Measurements from ENCODE around the gene SLC32A1. TPM values are rescaled to one million over a fixed set of nuclear protein-coding genes. Genes with fewer than 3 reads are reported as not detected.

The SLC32A1 gene, protein sequence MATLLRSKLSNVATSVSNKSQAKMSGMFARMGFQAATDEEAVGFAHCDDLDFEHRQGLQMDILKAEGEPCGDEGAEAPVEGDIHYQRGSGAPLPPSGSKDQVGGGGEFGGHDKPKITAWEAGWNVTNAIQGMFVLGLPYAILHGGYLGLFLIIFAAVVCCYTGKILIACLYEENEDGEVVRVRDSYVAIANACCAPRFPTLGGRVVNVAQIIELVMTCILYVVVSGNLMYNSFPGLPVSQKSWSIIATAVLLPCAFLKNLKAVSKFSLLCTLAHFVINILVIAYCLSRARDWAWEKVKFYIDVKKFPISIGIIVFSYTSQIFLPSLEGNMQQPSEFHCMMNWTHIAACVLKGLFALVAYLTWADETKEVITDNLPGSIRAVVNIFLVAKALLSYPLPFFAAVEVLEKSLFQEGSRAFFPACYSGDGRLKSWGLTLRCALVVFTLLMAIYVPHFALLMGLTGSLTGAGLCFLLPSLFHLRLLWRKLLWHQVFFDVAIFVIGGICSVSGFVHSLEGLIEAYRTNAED
- not detected for total RNA-seq

DNA sequence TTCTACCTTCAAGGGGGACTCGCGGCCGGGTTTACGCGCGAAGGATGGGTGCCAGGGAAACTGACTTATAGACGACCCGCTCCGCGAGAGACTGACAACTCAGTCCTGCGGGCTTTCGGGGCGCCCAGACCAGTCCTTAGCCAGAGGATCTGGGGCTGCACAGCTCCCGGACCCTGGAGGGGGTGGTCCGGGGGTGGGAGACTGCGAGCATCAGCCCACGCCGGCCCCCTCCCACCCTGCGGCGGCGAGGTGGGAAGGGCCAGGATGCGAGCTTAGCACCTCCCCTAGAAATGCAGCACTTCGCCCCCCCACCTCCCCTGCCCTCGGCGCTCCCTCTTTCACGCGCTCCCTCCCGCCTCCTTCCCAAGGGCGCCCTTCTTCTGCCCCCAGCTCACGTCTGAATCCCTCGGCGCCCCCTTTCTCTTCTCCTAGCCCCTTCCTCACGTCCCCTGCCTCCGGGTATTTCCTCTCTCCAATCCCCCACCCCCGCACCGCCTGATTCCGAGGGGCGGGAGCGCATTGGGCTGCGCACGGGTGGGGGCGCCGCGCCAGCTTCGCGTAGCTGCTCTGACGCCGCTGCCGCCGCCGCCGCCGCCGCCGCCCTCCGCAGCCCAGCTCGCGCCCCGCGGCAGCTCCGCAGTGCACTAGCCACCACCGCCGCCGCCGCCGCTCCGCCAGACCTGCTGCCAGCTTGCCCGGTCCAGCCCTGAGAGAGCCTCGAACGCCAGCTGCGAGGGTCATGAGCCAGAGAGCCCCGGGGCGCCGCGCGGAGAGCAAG, at the start of gene SLC32A1:
SLC32A1 (plus strand) TSS at position 639 of the 778 bp plus-strand sequence. CDS start 239 bp downstream, outside the sequence.
- intact Hi-C loops (cut with DNase I; ENCODE audit: low total_unique reads): no loop called here
- no peak for DNase-seq
- no peak for TF ChIP-seq POLR2A (IDR thresholded peaks at IDR 0.05)
- TF ChIP-seq, protein P1, sequence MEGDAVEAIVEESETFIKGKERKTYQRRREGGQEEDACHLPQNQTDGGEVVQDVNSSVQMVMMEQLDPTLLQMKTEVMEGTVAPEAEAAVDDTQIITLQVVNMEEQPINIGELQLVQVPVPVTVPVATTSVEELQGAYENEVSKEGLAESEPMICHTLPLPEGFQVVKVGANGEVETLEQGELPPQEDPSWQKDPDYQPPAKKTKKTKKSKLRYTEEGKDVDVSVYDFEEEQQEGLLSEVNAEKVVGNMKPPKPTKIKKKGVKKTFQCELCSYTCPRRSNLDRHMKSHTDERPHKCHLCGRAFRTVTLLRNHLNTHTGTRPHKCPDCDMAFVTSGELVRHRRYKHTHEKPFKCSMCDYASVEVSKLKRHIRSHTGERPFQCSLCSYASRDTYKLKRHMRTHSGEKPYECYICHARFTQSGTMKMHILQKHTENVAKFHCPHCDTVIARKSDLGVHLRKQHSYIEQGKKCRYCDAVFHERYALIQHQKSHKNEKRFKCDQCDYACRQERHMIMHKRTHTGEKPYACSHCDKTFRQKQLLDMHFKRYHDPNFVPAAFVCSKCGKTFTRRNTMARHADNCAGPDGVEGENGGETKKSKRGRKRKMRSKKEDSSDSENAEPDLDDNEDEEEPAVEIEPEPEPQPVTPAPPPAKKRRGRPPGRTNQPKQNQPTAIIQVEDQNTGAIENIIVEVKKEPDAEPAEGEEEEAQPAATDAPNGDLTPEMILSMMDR (IDR thresholded peaks at IDR 0.05): no peak
- no peaks in the 10 kb centered on the region for H3K36me3 ChIP-seq
- no peak within 1 kb of the TSS for H3K27ac ChIP-seq
- H3K27me3 ChIP-seq: peaks cover 13 to 47% of the 10 kb centered on the region in 2 donors
- H3K9me3 ChIP-seq: no peaks in the 10 kb centered on the region
- peaks cover 0 to 16% of the 10 kb centered on the region in 2 donors for H3K4me1 ChIP-seq
- H3K4me3 ChIP-seq: no peak within 1 kb of the TSS

DNA sequence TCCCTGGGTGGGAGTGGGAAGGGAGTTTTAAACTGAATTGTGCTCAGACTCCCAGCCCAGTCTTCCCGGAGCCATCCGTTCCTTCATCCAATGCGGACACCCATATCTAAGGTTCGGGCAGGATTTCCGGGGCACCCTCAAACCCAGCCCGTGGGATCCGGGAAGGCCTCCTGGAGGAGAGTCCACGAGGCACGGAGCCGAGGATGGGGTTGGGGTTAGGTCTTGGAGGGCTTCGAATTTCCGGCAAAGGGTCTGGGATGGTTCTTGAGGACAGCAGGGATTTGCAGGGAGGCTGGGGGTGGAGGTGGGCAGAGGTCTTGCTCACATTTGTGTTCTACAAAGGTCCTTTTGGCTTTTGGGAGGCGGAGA, 49.5 kb upstream of the SLC32A1 start:
- intact Hi-C loops (cut with DNase I; ENCODE audit: low total_unique reads): no loop called here
- Histone ChIP-seq H3K27ac (no peak overlapping the region), H3K4me1 (peaks cover 0 to 3% of the 10 kb centered on the region in 2 donors), H3K27me3 (peaks cover 0 to 21% of the 10 kb centered on the region in 2 donors), H3K36me3 (no peaks in the 10 kb centered on the region), H3K4me3 (no peak overlapping the region), H3K9me3 (no peaks in the 10 kb centered on the region)
- DNase-seq: no peak
- TF ChIP-seq, protein P1 (IDR thresholded peaks at IDR 0.05): no peak
- TF ChIP-seq POLR2A (IDR thresholded peaks at IDR 0.05): no peak

DNA sequence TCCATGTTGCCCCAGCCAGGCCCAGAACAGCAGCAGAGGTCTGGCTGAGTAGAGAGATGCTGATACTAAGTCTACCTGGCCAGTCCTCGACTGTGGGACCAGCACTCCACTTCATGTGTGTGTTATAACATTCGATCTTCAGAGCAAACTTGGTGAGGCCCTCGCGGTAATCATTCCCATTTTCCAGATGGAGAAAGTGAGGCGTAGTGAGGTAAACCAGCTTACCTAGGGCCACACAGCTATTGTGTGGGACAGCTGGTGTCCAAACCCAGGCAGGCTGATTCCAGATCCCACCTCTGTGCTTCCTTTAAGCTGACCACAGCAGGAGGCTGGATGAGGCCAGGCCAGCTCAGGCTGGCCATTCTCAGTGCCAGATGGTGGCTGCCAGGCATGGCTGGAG, 47.7 kb upstream of the SLC32A1 start:
- H3K27me3 ChIP-seq: peaks cover 0 to 21% of the 10 kb centered on the region in 2 donors
- H3K27ac ChIP-seq: no peak overlapping the region
- no peak overlapping the region for H3K4me3 ChIP-seq
- peaks cover 0 to 3% of the 10 kb centered on the region in 2 donors for H3K4me1 ChIP-seq
- TF ChIP-seq, protein P1 (IDR thresholded peaks at IDR 0.05): no peak
- TF ChIP-seq POLR2A (IDR thresholded peaks at IDR 0.05): no peak
- intact Hi-C loops (cut with DNase I; ENCODE audit: low total_unique reads): no loop called here
- no peaks in the 10 kb centered on the region for H3K9me3 ChIP-seq
- H3K36me3 ChIP-seq: no peaks in the 10 kb centered on the region
- DNase-seq: no peak

DNA sequence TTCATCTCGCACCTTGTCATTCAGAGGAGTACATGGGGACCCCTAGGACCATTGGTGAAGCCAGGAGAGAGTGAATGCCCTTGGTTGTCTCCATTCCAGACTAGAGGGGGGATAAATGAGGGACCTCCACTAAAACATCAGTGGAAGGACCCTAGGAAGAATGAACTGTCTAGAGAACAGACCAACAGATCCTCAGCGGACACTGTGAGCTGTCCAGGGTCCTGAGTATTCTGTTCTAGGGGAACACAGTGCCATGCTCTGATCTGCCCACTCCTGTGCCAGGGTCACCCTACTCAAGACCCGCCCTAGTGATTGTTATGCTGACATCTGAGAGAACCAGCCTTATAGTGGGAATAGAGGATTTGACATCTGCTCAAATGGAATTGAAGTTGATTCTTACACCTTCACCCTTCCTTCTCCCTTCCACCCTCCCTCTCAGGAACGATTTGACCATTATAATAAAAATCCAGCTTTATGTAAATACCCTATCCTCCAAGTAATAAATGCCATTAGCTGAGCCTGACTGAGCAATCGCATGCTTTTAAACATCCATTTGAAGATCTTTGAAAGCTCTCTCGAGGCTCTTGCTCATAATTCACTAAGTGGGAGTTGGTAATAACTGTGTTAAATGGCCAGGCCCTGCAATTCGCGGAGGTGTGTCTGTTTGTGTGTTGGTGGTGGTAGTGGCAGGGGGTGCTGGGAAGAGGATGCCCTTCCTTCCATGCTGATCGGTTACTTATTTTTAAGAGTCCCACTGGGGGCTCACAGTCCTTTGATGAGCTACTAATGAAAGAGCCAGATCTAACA, 43.6 kb upstream of the SLC32A1 start:
- Histone ChIP-seq H3K27ac (no peak overlapping the region), H3K9me3 (no peaks in the 10 kb centered on the region), H3K27me3 (no peaks in the 10 kb centered on the region), H3K4me1 (no peaks in the 10 kb centered on the region), H3K36me3 (no peaks in the 10 kb centered on the region), H3K4me3 (no peak overlapping the region)
- intact Hi-C loops (cut with DNase I; ENCODE audit: low total_unique reads): no loop called here
- TF ChIP-seq, protein P1 (IDR thresholded peaks at IDR 0.05): no peak
- TF ChIP-seq POLR2A (IDR thresholded peaks at IDR 0.05): no peak
- no peak for DNase-seq
